ENCODE measurements around the gene ERI3.

DNA sequence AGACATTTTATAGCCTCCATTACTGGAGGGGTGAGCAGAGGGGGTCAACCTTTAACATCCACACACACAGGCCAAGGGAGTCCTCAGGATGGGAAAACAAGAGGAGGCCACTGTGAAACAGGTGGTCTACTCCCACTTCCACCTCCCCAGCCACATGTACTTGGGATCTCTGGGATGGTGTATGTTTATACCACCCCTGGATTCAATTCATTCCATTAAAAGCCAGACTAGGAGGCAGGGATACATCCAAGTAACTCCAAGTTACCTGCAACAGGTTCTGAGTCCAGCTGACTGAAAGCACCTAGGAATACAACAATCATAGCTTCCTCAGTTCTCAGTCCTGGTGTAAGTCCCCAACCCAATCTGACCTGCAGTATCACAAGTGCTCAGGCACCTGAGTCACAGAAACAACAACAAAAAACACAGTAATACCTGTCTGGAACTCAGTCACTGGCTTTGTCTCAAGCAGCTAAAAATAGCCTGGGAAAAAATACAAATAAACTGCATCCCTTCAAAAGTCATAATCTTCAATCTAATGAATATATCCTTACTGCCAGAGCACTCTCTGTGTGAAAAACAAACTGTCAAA, 9.8 kb downstream of the ERI3 start:
- TF ChIP-seq POLR2A (IDR thresholded peaks at IDR 0.05; ENCODE audit: low read depth, low read length) (no peak), POLR2AphosphoS5 (IDR thresholded peaks at IDR 0.05; ENCODE audit: low read depth, low read length) (no peak), TAF1 (IDR thresholded peaks at IDR 0.05; ENCODE audit: low read depth, low read length) (no peak), POU2F2 (IDR thresholded peaks at IDR 0.05; ENCODE audit: low read depth, low read length) (no peak), SPI1 (IDR thresholded peaks at IDR 0.05; ENCODE audit: low read depth, low read length) (no peak), PAX5 (IDR thresholded peaks at IDR 0.05; ENCODE audit: insufficient read depth, low read length, severe bottlenecking) (no peak)
